K562 (cell line): ENCODE measurements around the gene TCP11. TPM values are rescaled to one million over a fixed set of nuclear protein-coding genes. Genes with fewer than 3 reads are reported as not detected.

Experiments
- CHD1 ChIP-seq: fragments of 200-600 bp; sonication (generic); IDR thresholded peaks from one replicate; pipeline ENCODE4 v1.6.1; 2012; ENCODE audit warnings: mild to moderate bottlenecking, moderate library complexity, low read length, inconsistent platforms
- DACH1 ChIP-seq: fragments of 450-650 bp; IDR thresholded peaks from 2 replicates; pipeline ENCODE4 v1.6.1; 2018; ENCODE audit not compliant: partially characterized antibody
- HES1 ChIP-seq: fragments of 450-650 bp; IDR thresholded peaks from 2 replicates; pipeline ENCODE4 v1.6.1; 2016; ENCODE audit warnings: low read depth, mild to moderate bottlenecking, moderate library complexity
- LARP7 ChIP-seq: fragments of 450-650 bp; IDR thresholded peaks from 2 replicates; pipeline ENCODE4 v1.6.1; 2016
- OTX1 ChIP-seq: fragments of 450-650 bp; formaldehyde crosslinking; IDR thresholded peaks from 2 replicates; pipeline ENCODE4 v1.4.0; 2022; ENCODE audit warnings: mild to moderate bottlenecking
- PATZ1 ChIP-seq: fragments of 250-450 bp; sonication (Bioruptor Pico); IDR thresholded peaks from 2 replicates; pipeline ENCODE4 v1.5.0; 2020; ENCODE audit warnings: mild to moderate bottlenecking, borderline replicate concordance
- SMAD1 ChIP-seq: fragments of 150-350 bp; IDR thresholded peaks from 2 replicates; pipeline ENCODE4 v1.6.1; 2014; ENCODE audit warnings: low read length, low read depth; ENCODE audit not compliant: partially characterized antibody
- XRCC4 ChIP-seq: IDR thresholded peaks from one replicate; pipeline ENCODE4 v1.6.1; 2011; ENCODE audit not compliant: insufficient read depth, insufficient read length; ENCODE audit errors: extremely low read depth
- ZBTB40 ChIP-seq, 2 experiments: fragments of 450-650 bp in 1 of 2; sonication (generic) in 1 of 2; formaldehyde crosslinking in 1 of 2; IDR thresholded peaks; 2 replicates each; pipeline versions ENCODE4 v1.7.1 to v1.9.0; 2016 to 2022; ENCODE audit warnings: inconsistent platforms in 1 of 2, mild to moderate bottlenecking in 1 of 2, missing genetic modification reagents in 1 of 2
- ZNF639 ChIP-seq, 2 experiments: fragments of 200-800 bp in 1 of 2; sonication (Bioruptor generic) in 1 of 2; sonication (generic) in 1 of 2; formaldehyde crosslinking in 1 of 2; IDR thresholded peaks in 1 of 2; conservative IDR thresholded peaks in 1 of 2; 2 replicates each; pipeline versions ENCODE4 v1.5.0 to v1.6.1; 2016 to 2020; ENCODE audit warnings: missing compliant biosample characterization in 1 of 2, missing genetic modification characterization in 1 of 2, missing genetic modification reagents in 1 of 2
- polyA plus RNA-seq, 8 experiments: library from polyadenylated mRNA; depleted of rRNA in 4 of 8; stranded (reverse) in 5 of 8; unstranded in 3 of 8; fragments of >200 nt; fragmentation: Nextera tagmentation in 2 of 8; fragmentation: Illumina TruSeq in 1 of 8; extraction: Ambion mirVana in 2 of 8; extraction: Trizol in 1 of 8; gene quantifications; 2 replicates each; pipeline versions ENCODE4 v1.2.1 to v1.2.3, GENCODE V29; 2011 to 2014; ENCODE audit warnings: inconsistent platforms in 1 of 8, missing spikeins in 1 of 8
- total RNA-seq, 7 experiments: library from RNA; depleted of rRNA in 6 of 7; stranded (reverse); fragments of >200 nt in 6 of 7; fragmentation: Illumina TruSeq in 2 of 7; extraction: Trizol in 2 of 7; gene quantifications; 2 replicates each; pipeline versions ENCODE4 v1.2.1 to v1.2.3, GENCODE V29; 2011 to 2021; ENCODE audit warnings: low replicate concordance in 1 of 7

The TCP11 gene
- total and polyA plus RNA-seq, 9 of the 15 experiments (the other 6 are each of a cell fraction or from before 2014, with no cell fraction given): not detected

- TF ChIP-seq ZBTB40 (IDR thresholded peaks at IDR 0.05) (no peak), ZBTB40 (CRISPR knock-in tag; IDR thresholded peaks at IDR 0.05) (no peak), ZNF639 (CRISPR knock-in tag; conservative IDR thresholded peaks at IDR 0.05 in 1 of 2, IDR thresholded peaks at IDR 0.05 in 1 of 2) (no peak), SMAD1 (no peak), HES1 (no peak), DACH1 (no peak), CHD1 (no peak), PATZ1 (CRISPR knock-in tag) (no peak), XRCC4 (no peak), OTX1 (CRISPR knock-in tag) (no peak), LARP7 (no peak)
Observed at GRCh38 chr6:35082733-35083403, 58.3 kb downstream of the TCP11 start (continued).
